WTC11 (cell line): ENCODE measurements around the gene GALNT15.

Experiments
- ATF3 ChIP-seq: sonication (generic); formaldehyde crosslinking; conservative IDR thresholded peaks from 2 replicates; pipeline ENCODE4 v1.8.1; 2022; ENCODE audit warnings: mild to moderate bottlenecking, missing genetic modification reagents
- CTCF ChIP-seq: fragments of 200-600 bp; IDR thresholded peaks from 2 replicates; pipeline ENCODE4 v1.8.0; 2022; ENCODE audit warnings: antibody characterized with exemption
- GTF2I ChIP-seq: fragments of 250-450 bp; sonication (Bioruptor Pico); conservative IDR thresholded peaks from 2 replicates; pipeline ENCODE4 v1.4.0; 2021; ENCODE audit warnings: mild to moderate bottlenecking
- JUN ChIP-seq: sonication (generic); formaldehyde crosslinking; IDR thresholded peaks from 2 replicates; pipeline ENCODE4 v1.8.0; 2023; ENCODE audit warnings: mild to moderate bottlenecking, missing genetic modification reagents
- RELA ChIP-seq: sonication (generic); formaldehyde crosslinking; IDR thresholded peaks from 2 replicates; pipeline ENCODE4 v1.8.1; 2022; ENCODE audit warnings: missing genetic modification reagents, mild to moderate bottlenecking, borderline replicate concordance
- TEAD4 ChIP-seq: sonication (generic); formaldehyde crosslinking; IDR thresholded peaks from 2 replicates; pipeline ENCODE4 v1.8.0; 2022; ENCODE audit warnings: mild to moderate bottlenecking, missing genetic modification reagents
- USF2 ChIP-seq: sonication (generic); formaldehyde crosslinking; IDR thresholded peaks from 2 replicates; pipeline ENCODE4 v1.8.1; 2023; ENCODE audit warnings: mild to moderate bottlenecking, missing genetic modification reagents, moderate library complexity
- ZMAT4 ChIP-seq: fragments of 250-450 bp; sonication (Bioruptor Pico); IDR thresholded peaks from 2 replicates; pipeline ENCODE4 v1.9.0; 2021; ENCODE audit warnings: mild to moderate bottlenecking
- ZNF232 ChIP-seq: sonication (generic); formaldehyde crosslinking; IDR thresholded peaks from 2 replicates; pipeline ENCODE4 v1.8.0; 2022; ENCODE audit warnings: mild to moderate bottlenecking, missing genetic modification reagents

GRCh38 chr3:16253601-16254000 is 79.1 kb downstream of the GALNT15 start:
- TF ChIP-seq CTCF (no peak), JUN (CRISPR knock-in tag) (no peak), USF2 (CRISPR knock-in tag) (no peak), RELA (CRISPR knock-in tag) (no peak), GTF2I (CRISPR knock-in tag) (no peak), ZMAT4 (CRISPR knock-in tag) (no peak), TEAD4 (CRISPR knock-in tag) (no peak), ATF3 (no peak), ZNF232 (CRISPR knock-in tag) (no peak)
